HepG2 (cell line): ENCODE results near the gene KAZALD1. TPM values are rescaled to one million over a fixed set of nuclear protein-coding genes. Genes with fewer than 3 reads are reported as not detected.

ENCODE experiments used
- ATAC-seq: fragments of 200-7000 bp; cut with Tn5 transposase; 3 replicates; pipeline ENCODE4 v1.9.1; 2020; ENCODE audit warnings: mild to moderate bottlenecking, moderate library complexity
- BruUV-seq: library from RNA; stranded (reverse); fragments of 400-500 nt; replicated peaks from 2 replicates; lab custom pipeline; 2021; lab: Mats Ljungman, UMichigan
- CTCF ChIA-PET: fragments of 300-600 bp; formaldehyde crosslinking; extraction: SDS; loops from one replicate; lab custom pipeline; 2021; ENCODE audit warnings: low total read pairs, inconsistent platforms, low intra/inter-chr PET ratio; lab: Yijun Ruan, JAX
- POLR2A ChIA-PET: fragments of 350-600 bp; sonication (Branson Sonifier 250); formaldehyde crosslinking; loops from one replicate; lab custom pipeline; 2020; ENCODE audit warnings: antibody characterized with exemption, inconsistent platforms; lab: Yijun Ruan, JAX
- DNase-seq: peaks from one replicate; pipeline ENCODE4 v3.0.0-alpha.2; 2015; ENCODE audit warnings: low spot score
- FAIRE-seq: peaks from 3 replicates; lab custom pipeline; 2011; peaks lifted over from hg19 to GRCh38; lab: Jason Lieb, UNC
- H2AFZ ChIP-seq: one replicate; pipeline ENCODE4 v1.6.1; 2011; ENCODE audit warnings: low read length, inconsistent platforms
- H3K27ac ChIP-seq: fragments of 300-600 bp; 3 replicates; pipeline ENCODE4 v1.8.0; 2011; ENCODE audit warnings: mixed run types, mild to moderate bottlenecking, mixed read lengths, low read length, inconsistent platforms; ENCODE audit not compliant: insufficient read depth; ENCODE audit errors: extremely low read length
- H3K27me3 ChIP-seq, 2 experiments: fragments of 200-600 bp in 1 of 2; 2 replicates in 1 of 2; 3 replicates in 1 of 2; pipeline versions ENCODE4 v1.6.0 to v1.8.0; 2011; ENCODE audit warnings: low read length in 2 of 2, mild to moderate bottlenecking in 2 of 2, moderate library complexity in 2 of 2, inconsistent platforms in 1 of 2; ENCODE audit not compliant: insufficient read depth in 2 of 2, control insufficient read depth in 1 of 2
- H3K36me3 ChIP-seq, 2 experiments: fragments of 200-600 bp in 1 of 2; replicated peaks in 1 of 2; 2 replicates in 1 of 2; 3 replicates in 1 of 2; pipeline versions ENCODE4 v1.5.1 to v1.8.0; 2011; ENCODE audit warnings: low read length in 2 of 2, inconsistent platforms in 1 of 2; ENCODE audit not compliant: insufficient read depth in 2 of 2, control insufficient read depth in 1 of 2
- H3K4me1 ChIP-seq: 2 replicates; pipeline ENCODE4 v1.5.1; 2012; ENCODE audit warnings: low read length, inconsistent platforms; ENCODE audit not compliant: insufficient read depth
- H3K4me2 ChIP-seq: 2 replicates; pipeline ENCODE4 v1.6.0; 2011; ENCODE audit warnings: low read depth, low read length, inconsistent platforms
- H3K4me3 ChIP-seq, 3 experiments: fragments of 200-600 bp in 1 of 3; sonication (generic), shearing (Covaris generic) in 1 of 3; replicated peaks in 1 of 3; 2 replicates each; pipeline ENCODE4 v1.5.1; 2011 to 2016; ENCODE audit warnings: low read length in 3 of 3, inconsistent platforms in 2 of 3, low read depth in 2 of 3, mild to moderate bottlenecking in 2 of 3, control low read depth in 1 of 3, mixed read lengths in 1 of 3; ENCODE audit not compliant: insufficient read depth in 1 of 3
- H3K79me2 ChIP-seq: one replicate; pipeline ENCODE4 v1.6.1; 2011; ENCODE audit warnings: low read length, inconsistent platforms; ENCODE audit not compliant: insufficient read depth
- H3K9ac ChIP-seq: 2 replicates; pipeline ENCODE4 v1.6.0; 2011; ENCODE audit warnings: mild to moderate bottlenecking, low read depth, low read length, inconsistent platforms; ENCODE audit not compliant: insufficient read depth
- H3K9me3 ChIP-seq: 2 replicates; pipeline ENCODE4 v1.5.1; 2012; ENCODE audit warnings: mild to moderate bottlenecking, low read length
- H4K20me1 ChIP-seq: 2 replicates; pipeline ENCODE4 v1.6.0; 2011; ENCODE audit warnings: inconsistent platforms, mild to moderate bottlenecking, low read length, moderate library complexity; ENCODE audit not compliant: insufficient read depth
- CC2D1A ChIP-seq: sonication (generic); formaldehyde crosslinking; IDR thresholded peaks from 2 replicates; pipeline ENCODE4 v1.8.1; 2023; ENCODE audit warnings: mild to moderate bottlenecking, missing genetic modification reagents
- DDIT3 ChIP-seq: sonication (generic); formaldehyde crosslinking; IDR thresholded peaks from 2 replicates; pipeline ENCODE4 v1.4.0; 2020; ENCODE audit warnings: mild to moderate bottlenecking, missing genetic modification reagents
- E2F1 ChIP-seq: sonication (generic); formaldehyde crosslinking; IDR thresholded peaks from 2 replicates; pipeline ENCODE4 v1.5.0; 2020; ENCODE audit warnings: missing genetic modification reagents
- MNT ChIP-seq: fragments of 450-650 bp; IDR thresholded peaks from 2 replicates; pipeline ENCODE4 v1.6.1; 2016
- NFIC ChIP-seq: IDR thresholded peaks from 2 replicates; pipeline ENCODE4 v1.6.1; 2012; ENCODE audit warnings: mild to moderate bottlenecking, low read length, inconsistent platforms
- RFXANK ChIP-seq: IDR thresholded peaks from 2 replicates; pipeline ENCODE4 v1.6.1; 2016
- SKIL ChIP-seq: sonication (generic); formaldehyde crosslinking; IDR thresholded peaks from 2 replicates; pipeline ENCODE4 v1.8.0; 2022; ENCODE audit warnings: missing genetic modification reagents, mild to moderate bottlenecking, moderate library complexity, borderline replicate concordance
- THAP11 ChIP-seq: IDR thresholded peaks from 2 replicates; pipeline ENCODE4 v1.6.1; 2016; ENCODE audit warnings: missing biosample characterization, missing genetic modification reagents
- THAP8 ChIP-seq: sonication (generic); formaldehyde crosslinking; IDR thresholded peaks from 2 replicates; pipeline ENCODE4 v1.5.1; 2020; ENCODE audit warnings: missing genetic modification reagents, mild to moderate bottlenecking, borderline replicate concordance
- TRIM22 ChIP-seq: fragments of 450-650 bp; IDR thresholded peaks from 2 replicates; pipeline ENCODE4 v1.6.1; 2017
- ZXDC ChIP-seq: sonication (generic); formaldehyde crosslinking; IDR thresholded peaks from 2 replicates; pipeline ENCODE4 v1.5.0; 2020; ENCODE audit warnings: mild to moderate bottlenecking, missing genetic modification reagents
- WGBS: methylation state at CpG from one replicate; pipeline ENCODE4 v1.1.6; 2017; ENCODE audit warnings: low lambda C conversion rate; 5-methylcytosine and 5-hydroxymethylcytosine counted together
- in situ Hi-C: cut with HindIII; loops from 2 replicates; pipeline ENCODE4 v1.10.0; 2017; ENCODE audit warnings: low pct_unique_long_range_greater_than_20kb; ENCODE audit not compliant: extremely low pct_ligation_motif_present
- intact Hi-C: fragments of 100-400 bp; cut with micrococcal nuclease; formaldehyde crosslinking; loops from one replicate; pipeline ENCODE4 v1.10.0; 2022; ENCODE audit not compliant: unreplicated experiment
- polyA plus RNA-seq, 8 experiments: library from polyadenylated mRNA; depleted of rRNA in 3 of 8; stranded (reverse) in 7 of 8; unstranded in 1 of 8; fragments of >200 nt; fragmentation: Illumina TruSeq in 4 of 8; extraction: Trizol in 4 of 8; gene quantifications; 2 replicates each; pipeline versions ENCODE4 v1.2.1 to v1.2.3, GENCODE V29; 2011 to 2016; ENCODE audit warnings: low read depth in 4 of 8, missing spikeins in 1 of 8, mixed read lengths in 1 of 8; ENCODE audit not compliant: insufficient read depth in 1 of 8
- total RNA-seq, 5 experiments: library from RNA; depleted of rRNA; stranded (reverse); fragments of >200 nt; fragmentation: Illumina TruSeq; extraction: Trizol; gene quantifications; 2 replicates each; pipeline ENCODE4 v1.2.3, GENCODE V29; 2016; ENCODE audit warnings: low read depth in 1 of 5

Gene KAZALD1
- total and polyA plus RNA-seq, 2 of the 13 experiments (the other 11 are each of a cell fraction or from before 2014, with no cell fraction given): 16.7 to 27.7 TPM

- no peak for TF ChIP-seq SKIL (CRISPR knock-in tag)
- TF ChIP-seq ZXDC (CRISPR knock-in tag): no peak
- TF ChIP-seq NFIC: no peak
- no peak for TF ChIP-seq DDIT3 (CRISPR knock-in tag)
Observed at GRCh38 chr10:101103430-101103829, 41.6 kb downstream of the KAZALD1 start (continued).

GRCh38 chr10:101106351-101106750 lies 44.6 kb downstream of the KAZALD1 start:
- Histone ChIP-seq H3K4me2 (no peak overlapping the region), H3K79me2 (no peaks in the 10 kb centered on the region), H3K36me3 (no peaks in the 10 kb centered on the region), H3K9me3 (no peaks in the 10 kb centered on the region), H3K4me1 (peaks cover 3% of the 10 kb centered on the region), H3K4me3 (no peak overlapping the region), H3K9ac (no peak overlapping the region), H2AFZ (no peak overlapping the region), H4K20me1 (no peaks in the 10 kb centered on the region), H3K27me3 (peaks cover 5 to 24% of the 10 kb centered on the region in 2 experiments; a peak in 3 of 5 replicates), H3K27ac (no peak overlapping the region)
- WGBS: 73% methylated on average over 4 of the region's 6 CpGs
- no TSS peak for BruUV-seq
- in situ Hi-C loops: no loop called here
- DNase-seq (no peak), FAIRE-seq (no peak), ATAC-seq (no peak)
- ChIA-PET CTCF (no interaction called here), POLR2A (no interaction called here)
- TF ChIP-seq E2F1 (CRISPR knock-in tag) (no peak), CC2D1A (CRISPR knock-in tag) (no peak), THAP8 (CRISPR knock-in tag) (no peak), THAP11 (CRISPR knock-in tag) (no peak), TRIM22 (no peak), MNT (0 out of 2 replicates have a peak, but pooled peaks have one; percentile 22), RFXANK (no peak)
- intact Hi-C loops: no loop called here
